Skin epidermis (tissue), 12 donors: ENCODE results near the gene RAMP1.

Source experiments
- H3K27ac ChIP-seq, 21 experiments: fragments of 200-600 bp; sonication (generic) in 11 of 21; one replicate each; pipeline ENCODE4 v1.5.0; 2020; ENCODE audit warnings: mild to moderate bottlenecking in 3 of 21, inconsistent platforms in 2 of 21, moderate library complexity in 2 of 21
- H3K4me3 ChIP-seq, 7 experiments: fragments of 200-600 bp; sonication (generic) in 2 of 7; one replicate each; pipeline ENCODE4 v1.5.0; 2020; ENCODE audit warnings: inconsistent platforms in 2 of 7, mild to moderate bottlenecking in 2 of 7, moderate library complexity in 1 of 7

The RAMP1 gene

GRCh38 chr2:237875256-237876060 is 16.0 kb downstream of the RAMP1 start:
- no peak overlapping the region for H3K27ac ChIP-seq

GRCh38 chr2:237876061-237876526 is 16.7 kb downstream of the RAMP1 start:
- no peak overlapping the region for H3K4me3 ChIP-seq
- H3K27ac ChIP-seq = peak overlapping the region in 1 of 21 experiments; percentile 1

More at GRCh38 chr2:237875256-237876060, 16.0 kb downstream of the RAMP1 start:
- no peak overlapping the region for H3K4me3 ChIP-seq

- H3K27ac ChIP-seq = peak overlapping the region in 1 of 21 experiments; percentile 1
Observed at GRCh38 chr2:237876532-237876931, 17.1 kb downstream of the RAMP1 start.

GRCh38 chr2:237876951-237877491 is 17.6 kb downstream of the RAMP1 start:
- no peak overlapping the region for H3K27ac ChIP-seq

More at GRCh38 chr2:237876532-237876931, 17.1 kb downstream of the RAMP1 start:
- H3K4me3 ChIP-seq = no peak overlapping the region

GRCh38 chr2:237877576-237878307 is 18.3 kb downstream of the RAMP1 start:
- Histone ChIP-seq H3K4me3 (no peak overlapping the region), H3K27ac (peak overlapping the region in 2 of 21 experiments; percentile 52 to 69)

More at GRCh38 chr2:237876951-237877491, 17.6 kb downstream of the RAMP1 start:
- no peak overlapping the region for H3K4me3 ChIP-seq

- Histone ChIP-seq H3K4me3 (no peak overlapping the region), H3K27ac (peak overlapping the region in 2 of 21 experiments; percentile 52 to 69)
Observed at GRCh38 chr2:237878321-237879057, 19.1 kb downstream of the RAMP1 start.

- H3K27ac ChIP-seq = peak overlapping the region in 2 of 21 experiments; percentile 52 to 69
- H3K4me3 ChIP-seq = no peak overlapping the region
Observed at GRCh38 chr2:237879058-237879430, 19.6 kb downstream of the RAMP1 start.

GRCh38 chr2:237879991-237880560 is 20.7 kb downstream of the RAMP1 start:
- Histone ChIP-seq H3K27ac (no peak overlapping the region), H3K4me3 (no peak overlapping the region)

- Histone ChIP-seq H3K27ac (no peak overlapping the region), H3K4me3 (no peak overlapping the region)
Observed at GRCh38 chr2:237882510-237883481, 23.4 kb downstream of the RAMP1 start.

GRCh38 chr2:237883951-237884446 is 24.6 kb downstream of the RAMP1 start:
- Histone ChIP-seq H3K4me3 (no peak overlapping the region), H3K27ac (no peak overlapping the region)

- no peak overlapping the region for H3K4me3 ChIP-seq
- H3K27ac ChIP-seq = no peak overlapping the region
Observed at GRCh38 chr2:237884681-237885080, 25.3 kb downstream of the RAMP1 start.

GRCh38 chr2:237885111-237885930 is 25.9 kb downstream of the RAMP1 start:
- peak overlapping the region in 2 of 21 experiments; percentile 7 to 38 for H3K27ac ChIP-seq
- H3K4me3 ChIP-seq = no peak overlapping the region

- Histone ChIP-seq H3K4me3 (no peak overlapping the region), H3K27ac (peak overlapping the region in 1 of 21 experiments; percentile 38)
Observed at GRCh38 chr2:237885931-237886684, 26.7 kb downstream of the RAMP1 start.

GRCh38 chr2:237886685-237887481 is 27.5 kb downstream of the RAMP1 start:
- peak overlapping the region in 1 of 21 experiments; percentile 48 for H3K27ac ChIP-seq
- H3K4me3 ChIP-seq = no peak overlapping the region

GRCh38 chr2:237888389-237888788 is 29.0 kb downstream of the RAMP1 start:
- H3K27ac ChIP-seq = peak overlapping the region in 1 of 21 experiments; percentile 35

GRCh38 chr2:237889016-237889415 is 29.6 kb downstream of the RAMP1 start:
- no peak overlapping the region for H3K4me3 ChIP-seq
- no peak overlapping the region for H3K27ac ChIP-seq

More at GRCh38 chr2:237888389-237888788, 29.0 kb downstream of the RAMP1 start:
- no peak overlapping the region for H3K4me3 ChIP-seq
